ENCODE data around the gene BTG4.

Gene BTG4

DNA sequence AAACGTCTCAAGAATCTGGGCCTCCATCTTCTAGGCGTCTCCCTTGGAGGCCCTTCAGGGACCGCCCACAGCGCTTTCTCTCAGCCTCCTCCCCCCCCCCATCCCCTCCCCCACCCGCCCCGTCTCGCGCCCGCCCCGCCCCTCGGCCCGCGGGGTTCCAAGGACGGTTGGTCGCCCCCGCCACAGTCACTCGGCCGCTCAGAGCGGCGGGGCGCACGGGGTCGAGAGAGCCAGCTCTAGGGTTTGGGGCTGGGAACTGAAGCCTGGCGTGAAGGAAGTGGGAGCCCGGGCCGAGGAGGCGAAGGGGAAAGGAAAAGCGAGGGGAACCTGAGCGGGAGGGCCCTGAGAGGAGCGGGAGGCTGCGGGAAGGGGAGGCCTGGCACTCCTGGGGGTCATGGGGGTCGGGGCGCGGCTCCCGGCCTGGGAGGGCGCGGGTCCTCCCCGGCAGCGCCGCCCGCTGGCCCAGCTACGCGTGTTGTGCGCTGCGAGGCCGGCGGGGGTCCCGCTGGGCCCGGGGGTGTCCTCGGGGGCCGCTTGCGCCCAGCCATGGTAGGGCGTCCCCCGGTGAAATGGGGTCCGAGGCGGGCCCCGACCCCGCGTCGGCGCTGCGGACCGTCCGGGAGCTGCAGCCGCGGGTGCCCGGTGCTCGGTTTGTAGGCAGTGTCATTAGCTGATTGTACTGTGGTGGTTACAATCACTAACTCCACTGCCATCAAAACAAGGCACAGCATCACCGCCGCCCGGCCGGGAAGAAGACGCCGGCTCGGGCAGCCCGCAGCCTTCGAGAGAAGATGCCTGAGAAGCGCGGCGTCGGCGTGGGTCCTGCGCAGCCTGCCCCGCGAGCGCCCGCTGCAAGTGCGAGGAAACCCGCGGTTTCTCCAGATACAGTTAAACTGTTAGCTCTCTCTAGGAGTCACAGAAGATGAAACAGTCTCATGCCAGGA is at the start of gene BTG4:
Gene BTG4, minus strand, starts transcription at position 91 of the 944 bp plus-strand sequence. CDS start 13,610 bp downstream, outside the sequence.
- peak; percentile 71 for DNase-seq

DNA sequence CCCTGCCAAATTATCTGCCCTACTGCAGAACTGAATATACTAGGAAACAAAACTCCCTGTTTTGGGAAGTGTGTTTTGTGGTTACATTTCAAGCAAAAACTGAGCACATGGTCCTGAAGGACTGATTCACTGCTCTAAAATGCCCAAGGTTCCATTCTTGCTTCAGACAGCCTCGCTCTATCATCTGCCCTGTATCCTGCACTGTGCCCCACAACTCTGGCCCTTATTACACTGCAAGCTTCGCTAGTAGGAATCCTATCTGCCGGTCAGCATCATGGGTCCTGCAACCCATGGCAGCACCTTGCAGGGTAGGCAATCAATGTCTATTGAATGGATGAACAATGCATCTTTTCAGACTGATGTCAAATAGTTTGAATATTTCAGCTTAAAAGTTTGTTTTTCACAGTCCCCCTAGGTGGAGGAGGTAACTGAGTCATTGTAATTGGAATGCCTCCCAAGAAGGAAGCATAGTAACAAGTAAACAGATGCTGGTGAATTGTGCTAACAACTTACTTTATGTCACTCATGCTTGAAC is 49.7 kb upstream of the BTG4 start:
- DNase-seq: no peak

DNA sequence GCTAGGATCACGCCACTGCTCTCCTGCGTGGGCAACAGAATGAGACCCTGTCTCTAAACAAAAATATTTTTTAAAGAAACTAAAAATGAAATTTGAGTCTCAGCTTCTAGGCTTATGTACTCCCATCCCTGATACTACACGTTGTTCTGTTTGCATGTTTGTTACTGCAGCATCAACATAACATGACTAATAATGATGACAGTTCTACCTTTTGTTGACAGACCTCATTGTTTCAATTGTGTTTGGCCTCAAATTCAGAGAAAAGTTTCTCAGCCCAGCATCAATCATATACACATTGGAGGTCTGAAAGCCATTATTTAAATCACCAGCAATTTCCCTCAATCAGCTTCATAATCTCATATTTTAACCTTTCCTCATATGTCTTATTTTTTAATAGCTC is 49.1 kb upstream of the BTG4 start:
- no peak for DNase-seq

DNA sequence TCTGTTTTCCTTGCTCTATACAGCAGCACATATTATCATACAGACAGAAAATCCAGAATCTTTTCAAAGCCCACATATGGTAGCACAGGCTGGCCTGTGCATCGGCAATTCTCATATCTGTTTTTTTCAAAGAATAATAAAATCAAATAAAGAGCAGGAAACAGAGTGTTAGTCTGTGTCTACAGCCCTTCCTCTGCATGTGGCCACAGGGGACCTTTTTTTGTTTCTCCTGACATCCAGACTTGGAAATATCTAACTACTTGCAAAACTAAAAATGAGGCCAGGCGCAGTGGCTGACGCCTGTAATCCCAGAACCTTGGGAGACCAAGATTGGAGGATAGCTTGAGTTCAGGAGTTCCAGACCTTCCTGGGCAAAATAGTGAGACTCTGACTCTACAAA is 48.6 kb upstream of the BTG4 start:
- no peak for DNase-seq

DNA sequence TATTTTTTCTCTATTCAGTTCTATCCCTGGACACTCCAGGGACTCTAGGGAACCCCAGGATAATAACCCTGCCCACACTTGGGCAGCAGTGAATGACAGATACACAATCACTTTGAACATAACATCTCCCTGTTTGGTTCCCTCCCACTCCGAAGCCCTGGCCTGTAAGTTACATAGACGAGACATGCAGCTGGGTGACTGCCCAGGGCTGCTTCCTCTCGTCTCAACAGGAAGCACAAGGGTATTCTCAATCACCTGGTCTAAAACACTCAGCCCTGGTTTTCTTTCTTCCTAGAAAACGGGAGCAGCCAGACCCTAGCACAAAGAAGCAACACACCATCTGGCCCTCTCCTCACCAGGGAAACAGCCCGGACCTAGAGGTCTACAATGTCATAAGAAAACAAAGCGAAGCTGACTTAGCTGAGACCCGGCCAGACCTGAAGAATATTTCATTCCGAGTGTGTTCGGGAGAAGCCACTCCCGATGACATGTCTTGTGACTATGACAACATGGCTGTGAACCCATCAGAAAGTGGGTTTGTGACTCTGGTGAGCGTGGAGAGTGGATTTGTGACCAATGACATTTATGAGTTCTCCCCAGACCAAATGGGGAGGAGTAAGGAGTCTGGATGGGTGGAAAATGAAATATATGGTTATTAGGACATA is 47.7 kb upstream of the BTG4 start:
- DNase-seq: no peak

DNA sequence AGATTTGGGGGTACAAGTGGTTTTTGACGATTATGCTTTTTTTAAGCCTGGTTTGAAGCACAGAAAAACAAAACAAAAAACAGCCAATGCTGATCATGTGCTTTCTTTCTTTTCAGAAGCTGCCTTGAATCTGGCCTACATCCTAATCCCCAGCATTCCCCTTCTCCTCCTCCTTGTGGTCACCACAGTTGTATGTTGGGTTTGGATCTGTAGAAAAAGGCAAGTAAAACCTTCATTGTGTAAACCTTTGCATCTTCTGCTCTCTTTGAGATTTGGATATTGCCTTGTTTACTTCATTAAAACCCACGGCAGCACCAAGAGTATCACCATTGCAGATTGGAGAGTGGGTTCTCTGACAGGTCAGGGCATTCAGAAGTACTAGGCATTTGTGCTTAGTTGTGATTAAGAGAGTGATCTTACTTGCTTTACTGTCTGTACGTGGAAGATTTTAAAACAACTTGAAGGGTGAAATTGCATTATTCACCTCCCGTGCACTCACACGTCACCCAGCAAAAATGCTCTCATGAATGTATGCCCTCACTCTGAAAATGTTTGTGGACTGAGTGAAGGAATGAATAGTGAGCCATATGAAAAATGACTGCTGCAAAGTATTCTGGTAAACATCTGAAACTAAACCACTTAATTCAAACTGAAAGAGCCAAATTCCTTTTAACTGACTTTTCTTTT is 45.4 kb upstream of the BTG4 start:
- no peak for DNase-seq

DNA sequence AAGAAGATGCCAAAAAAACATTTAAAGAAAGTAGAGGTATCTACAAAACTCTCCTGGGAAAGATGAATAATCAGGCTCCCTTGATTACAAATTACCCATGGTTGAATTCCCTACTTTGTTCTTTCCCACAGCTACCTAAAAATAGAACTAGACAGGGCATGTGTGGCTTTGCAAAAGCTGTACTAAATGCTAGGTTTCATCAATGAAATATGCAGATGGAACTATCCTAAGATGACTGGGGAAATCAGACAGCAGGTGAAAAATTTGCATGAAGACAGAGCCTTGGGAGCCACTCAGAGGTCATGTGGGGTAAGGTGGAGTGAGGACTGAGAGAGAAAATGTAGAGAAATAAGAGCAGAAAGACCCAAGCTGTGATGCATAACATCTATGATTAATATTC is 43.1 kb upstream of the BTG4 start:
- no peak for DNase-seq

DNA sequence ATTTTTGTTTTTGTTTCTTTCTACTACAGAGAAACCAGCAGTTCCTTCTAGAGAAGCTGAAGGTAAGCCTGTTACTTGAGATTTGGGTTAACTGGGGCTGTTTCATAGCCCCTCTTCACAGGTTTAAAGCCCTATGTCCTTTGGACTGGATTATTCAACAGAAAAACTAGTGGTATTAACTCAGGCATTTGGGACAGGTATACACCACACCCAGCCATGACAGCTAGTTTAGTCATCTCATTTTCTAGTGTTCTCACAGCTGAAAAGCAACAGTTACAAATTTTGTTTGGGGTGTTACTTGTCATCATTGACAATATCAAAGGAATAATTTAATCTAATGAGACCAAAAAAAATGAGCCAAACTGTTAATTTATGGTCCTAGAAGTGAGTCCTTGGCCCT is 42.3 kb upstream of the BTG4 start:
- no peak for DNase-seq

DNA sequence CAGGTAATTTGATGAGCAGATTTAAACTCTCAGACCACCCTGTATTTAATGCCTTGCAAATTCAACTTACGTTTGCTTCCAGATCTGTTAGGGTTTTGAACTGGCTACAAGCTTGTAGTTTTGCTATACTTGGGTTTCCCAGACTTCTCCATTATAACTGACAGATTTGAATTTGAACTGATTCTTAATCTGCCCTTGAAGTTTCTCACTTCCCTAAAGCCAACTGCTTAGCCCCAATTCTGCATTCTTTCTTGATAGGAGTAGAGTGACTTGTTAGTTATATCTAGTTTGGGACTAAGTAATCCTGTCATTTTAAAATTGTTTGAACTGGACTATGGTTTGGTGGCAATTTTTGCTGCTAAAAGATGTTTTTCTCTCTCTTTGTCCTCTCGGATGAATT is 38.1 kb upstream of the BTG4 start:
- DNase-seq: no peak

DNA sequence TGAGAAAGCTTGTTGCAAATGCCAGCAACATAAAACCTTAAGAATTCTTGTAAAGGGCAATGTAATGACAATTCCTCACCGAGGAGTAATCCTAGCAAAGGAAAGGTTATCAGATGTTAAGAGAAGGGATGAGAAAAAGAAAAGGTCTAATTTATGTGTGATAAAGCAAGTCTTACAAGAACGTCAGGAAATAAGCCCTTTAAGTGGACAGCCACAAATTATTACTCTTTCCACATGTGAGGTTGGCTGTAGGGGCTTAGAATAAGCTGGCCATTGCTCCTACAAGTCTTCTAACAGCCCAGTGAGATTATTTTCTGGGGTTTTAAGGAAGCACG is 37.6 kb upstream of the BTG4 start:
- no peak for DNase-seq

DNA sequence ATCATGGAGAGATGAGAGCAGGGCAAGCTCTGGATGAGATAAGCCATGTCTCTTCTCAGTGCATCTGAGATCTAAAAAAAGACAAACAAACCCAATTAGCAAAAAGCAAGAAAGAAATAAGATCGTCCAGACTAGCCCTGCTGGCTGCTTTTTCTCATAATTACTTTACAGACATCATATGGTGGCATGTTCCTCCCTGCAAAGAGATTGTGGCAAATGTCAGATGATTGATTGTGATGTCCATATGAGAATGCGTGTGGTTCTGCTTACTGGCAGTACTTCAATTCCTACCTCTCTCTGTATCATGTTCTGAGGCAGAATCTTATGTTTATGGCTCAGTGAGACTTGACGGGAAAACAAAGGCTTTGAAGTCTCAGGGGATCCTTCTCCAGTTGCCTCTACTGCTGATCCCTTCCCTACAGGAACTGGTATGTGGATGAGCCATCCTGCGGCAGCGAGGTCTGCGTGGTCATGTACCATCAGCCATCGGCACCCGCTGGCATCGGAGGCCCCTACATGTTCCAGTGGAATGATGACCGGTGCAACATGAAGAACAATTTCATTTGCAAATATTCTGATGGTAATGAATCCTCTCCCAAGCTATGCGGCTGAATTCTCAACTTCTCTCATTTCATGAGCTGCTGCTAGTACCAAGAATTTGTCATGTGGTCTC is 37.1 kb upstream of the BTG4 start:
- DNase-seq: no peak

DNA sequence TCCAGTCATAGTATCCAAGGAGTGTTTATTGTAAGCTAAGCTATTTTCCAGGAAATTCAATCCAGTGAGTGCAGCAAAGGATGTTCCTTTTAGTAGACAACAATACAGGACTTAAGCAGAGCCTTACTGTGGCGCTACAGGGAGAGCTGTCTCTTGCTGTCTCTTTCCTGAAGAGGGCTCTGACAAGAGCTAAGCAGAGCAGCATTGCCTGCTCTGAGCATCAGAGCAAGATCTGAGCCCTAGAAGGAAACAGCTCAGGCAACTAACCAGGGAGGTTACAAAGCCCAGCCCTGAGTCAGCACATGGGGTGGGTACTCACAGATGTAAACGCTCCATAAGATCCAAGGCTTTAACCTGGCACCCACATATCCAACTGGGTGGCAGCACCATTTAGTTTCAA is 36.3 kb upstream of the BTG4 start:
- DNase-seq: no peak

DNA sequence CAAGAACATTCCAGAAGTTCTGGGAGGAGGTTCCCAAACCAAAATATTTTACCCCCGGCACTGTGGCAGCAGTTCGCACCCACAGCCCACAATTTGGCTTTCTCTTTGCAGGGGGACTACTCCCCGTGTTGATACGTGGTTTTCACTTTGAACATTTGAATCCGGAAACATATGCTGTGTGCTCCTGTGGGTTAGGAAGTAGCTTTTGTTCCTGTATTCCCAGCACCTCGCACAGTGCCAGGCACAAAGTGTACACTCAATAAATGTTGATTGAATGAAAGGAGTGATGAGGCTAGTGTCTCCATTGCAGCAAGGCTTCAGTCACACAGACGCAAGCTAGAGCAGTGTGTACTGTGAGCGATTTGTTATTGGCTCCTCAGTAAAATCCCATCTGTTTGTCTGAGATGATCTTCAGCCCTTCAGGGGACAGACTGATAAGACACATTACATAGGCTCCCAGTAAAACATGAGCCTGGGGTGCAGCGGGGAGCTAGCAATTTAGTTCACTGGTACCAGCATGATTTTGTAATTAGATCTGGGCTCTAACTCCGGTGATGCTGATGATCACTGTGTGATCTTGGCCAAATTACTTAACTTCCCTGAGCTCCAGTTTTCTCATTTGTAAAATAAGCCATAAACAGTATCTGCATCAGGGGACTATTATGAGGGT is 30.6 kb upstream of the BTG4 start:
- no peak for DNase-seq

DNA sequence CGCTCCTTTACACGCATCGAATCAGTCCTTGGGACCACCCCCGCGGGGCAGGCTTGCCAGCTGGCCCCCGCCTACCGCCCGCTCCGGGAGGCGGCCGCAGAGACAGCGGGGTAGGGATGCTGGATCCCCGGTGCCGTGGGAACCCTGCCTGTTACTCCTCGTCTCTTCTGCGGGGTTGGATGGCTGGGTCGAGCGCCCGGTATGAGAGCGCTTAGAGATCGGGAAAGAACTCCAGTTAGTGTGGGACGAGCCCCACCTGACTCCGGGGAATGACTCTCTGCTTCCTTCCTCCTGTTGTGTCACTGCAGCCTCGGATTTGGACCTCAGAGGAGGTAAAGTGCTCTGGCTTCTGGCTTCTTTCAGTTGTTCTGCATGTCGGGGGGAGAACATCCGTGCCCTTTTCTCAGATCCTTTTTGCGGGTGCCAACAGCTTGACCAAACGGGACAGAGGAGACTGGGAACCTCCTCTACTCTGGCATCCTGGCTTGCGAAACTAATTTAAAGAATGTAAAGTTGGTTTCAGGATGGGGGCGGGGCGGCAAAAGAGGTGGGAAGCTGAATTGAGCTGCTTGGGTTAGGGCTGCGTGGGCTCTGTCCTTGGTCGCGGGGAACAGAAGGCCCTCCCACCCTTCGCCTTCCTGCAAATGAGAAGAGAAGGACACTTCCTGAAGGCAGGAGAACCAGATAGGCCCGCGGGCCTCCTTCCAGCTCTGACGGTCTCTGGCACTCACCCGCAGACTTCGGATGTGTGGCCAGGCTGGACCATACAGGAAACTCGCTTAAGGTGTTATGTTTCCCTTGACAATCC is 29.3 kb upstream of the BTG4 start:
- DNase-seq: peak; percentile 58

DNA sequence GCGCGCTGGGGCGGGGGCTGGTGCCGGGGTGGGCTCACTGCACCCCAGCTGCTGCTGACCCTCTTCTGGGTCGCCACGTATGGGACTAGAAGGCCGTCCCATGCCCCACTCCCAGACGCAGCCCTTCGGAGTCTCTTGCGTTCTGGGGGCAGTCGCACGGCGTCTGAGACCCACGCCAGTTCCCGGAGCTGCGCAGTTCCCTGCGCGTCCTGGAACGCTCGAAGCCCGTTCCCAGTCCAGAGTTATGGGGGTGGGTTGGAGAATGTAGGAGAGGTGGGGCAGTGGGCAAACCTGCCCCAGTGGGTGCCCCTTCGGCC is 28.7 kb upstream of the BTG4 start:
- DNase-seq: no peak

DNA sequence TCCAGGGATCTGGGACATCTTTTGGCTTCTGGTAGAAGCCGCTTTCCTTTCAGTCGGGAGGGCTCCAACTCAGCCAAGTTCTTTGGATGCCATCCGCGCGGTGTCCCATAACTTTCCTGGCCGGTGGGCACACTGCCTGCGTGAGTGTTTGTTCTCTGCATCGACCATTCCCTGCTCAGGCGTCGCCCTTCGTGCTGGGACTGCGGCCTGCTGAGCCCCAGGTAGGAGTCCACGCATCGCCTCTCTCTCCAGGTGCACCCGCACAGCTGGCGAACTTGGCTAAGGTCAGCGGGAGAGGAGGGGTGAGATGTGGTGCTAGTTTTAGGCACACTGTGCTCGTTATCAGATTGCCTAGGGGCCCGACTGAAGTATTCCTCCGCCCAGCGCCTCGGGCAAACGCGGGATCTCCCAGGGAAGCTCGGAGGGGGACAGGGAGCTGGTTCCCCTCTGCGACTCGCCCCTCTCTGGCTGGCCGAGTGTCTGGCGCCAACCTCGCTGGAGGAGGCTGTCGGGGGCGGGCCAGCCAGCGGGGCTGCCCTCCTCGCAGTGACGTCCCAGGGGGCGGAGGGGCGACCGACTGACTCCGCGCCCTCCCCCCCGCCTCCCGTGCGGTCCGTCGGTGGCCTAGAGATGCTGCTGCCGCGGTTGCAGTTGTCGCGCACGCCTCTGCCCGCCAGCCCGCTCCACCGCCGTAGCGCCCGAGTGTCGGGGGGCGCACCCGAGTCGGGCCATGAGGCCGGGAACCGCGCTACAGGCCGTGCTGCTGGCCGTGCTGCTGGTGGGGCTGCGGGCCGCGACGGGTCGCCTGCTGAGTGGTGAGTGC is 28.1 kb upstream of the BTG4 start, which contains the start of gene LAYN:
Gene LAYN, plus strand, starts transcription at position 607 of the 823 bp plus-strand sequence. Its CDS starts 124 bp downstream, at position 731.
- DNase-seq: peak; percentile 72

DNA sequence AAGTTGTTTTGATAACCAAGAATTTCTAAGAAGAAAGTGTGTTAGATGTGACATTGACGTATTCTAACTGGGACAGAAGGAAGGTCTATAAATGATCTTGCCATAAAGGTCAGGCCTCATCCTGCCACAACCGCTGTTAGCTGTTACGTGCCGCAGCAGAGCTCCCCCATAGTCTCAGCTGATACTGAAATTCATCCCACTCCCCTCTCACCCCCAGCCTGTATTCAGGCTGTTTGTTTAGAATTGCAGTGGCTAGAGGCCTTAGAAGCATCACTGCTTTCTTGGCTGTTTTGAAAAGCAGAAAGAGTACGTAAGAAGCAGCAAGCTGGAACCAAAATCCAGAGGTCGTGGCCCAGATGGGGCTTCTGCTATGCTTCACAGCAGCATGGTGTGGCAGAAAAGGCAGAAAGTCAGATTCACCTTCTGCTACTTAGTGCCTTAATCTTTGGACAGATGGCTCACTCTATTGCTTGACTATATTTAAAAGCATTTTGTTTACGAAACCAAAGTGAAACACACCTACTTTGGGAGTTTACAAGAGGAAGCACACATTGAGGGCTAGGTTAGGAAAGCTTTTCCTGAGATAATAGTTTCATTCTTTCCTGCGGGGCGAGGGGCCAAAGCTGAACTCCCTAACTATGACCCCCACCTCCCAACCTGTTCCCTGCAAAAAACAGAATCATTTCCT is 27.4 kb upstream of the BTG4 start:
- DNase-seq: no peak

DNA sequence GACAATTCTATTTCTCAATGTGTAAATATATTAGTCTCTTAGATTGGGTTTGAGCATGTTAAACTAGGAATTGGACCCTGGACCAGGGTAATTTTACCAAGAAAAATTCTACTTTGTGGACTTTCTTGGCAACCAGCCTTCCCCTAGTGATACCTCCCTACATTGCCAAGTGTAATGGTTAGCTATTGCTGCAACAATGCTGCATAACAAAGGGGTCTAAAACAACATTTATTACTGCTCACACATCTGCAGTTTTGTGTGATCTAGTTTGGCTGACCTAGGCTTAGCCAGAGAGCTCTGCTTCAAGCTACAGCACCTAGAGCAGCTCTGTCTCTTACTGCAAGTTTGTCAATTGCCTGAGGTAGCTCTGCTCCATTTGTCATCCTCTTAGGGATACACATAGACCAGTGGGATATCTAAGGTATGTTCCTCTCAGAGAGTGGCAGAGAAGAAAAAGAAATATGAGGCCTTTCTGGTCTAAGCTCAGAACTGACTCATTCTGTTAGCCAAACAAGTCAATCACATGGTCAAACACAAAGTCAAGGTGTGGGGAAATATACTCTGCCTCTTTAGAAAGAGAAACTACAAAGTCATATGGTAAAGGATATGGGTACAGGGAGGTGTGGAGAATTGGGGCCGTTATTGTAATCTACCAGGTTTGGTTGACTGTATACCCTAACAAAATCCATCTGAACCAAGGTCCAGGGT is 26.4 kb upstream of the BTG4 start:
- no peak for DNase-seq

DNA sequence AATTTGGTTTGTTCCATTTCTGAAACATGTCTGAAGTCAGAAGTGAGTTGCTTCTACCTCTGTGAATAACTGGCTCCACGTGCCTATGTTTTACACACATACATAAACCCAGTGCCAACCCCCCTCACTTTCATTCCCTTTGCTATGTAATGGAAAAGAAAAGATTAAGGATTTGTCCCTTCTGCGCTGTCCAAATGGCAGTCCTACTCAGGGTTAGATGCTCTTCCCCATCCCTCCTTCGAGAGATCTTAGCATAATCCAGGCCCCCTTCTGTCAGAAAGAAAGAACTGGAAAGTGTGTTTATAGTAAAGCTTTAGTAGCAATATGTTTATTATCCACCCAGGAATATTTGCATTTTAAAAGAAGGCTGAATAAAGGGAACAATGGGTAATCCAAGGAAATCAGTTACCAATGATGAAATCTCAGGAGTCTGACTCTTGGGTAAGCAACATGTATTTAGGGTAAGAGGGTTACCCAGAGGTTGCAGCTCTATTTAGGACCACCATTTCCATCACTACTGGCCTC is 25.2 kb upstream of the BTG4 start:
- DNase-seq: no peak

All from activated CD8-positive, alpha-beta memory T cell treated with anti-CD3 and anti-CD28 coated beads, Interleukin-2, amount 50 U/mL, for 48 hours (primary cell).